DOHH2 (cell line): Measurements from ENCODE around the gene RPTOR.

Source experiments
- H3F3A ChIP-seq: fragments of 200-600 bp; sonication (generic), shearing (Covaris generic); 2 replicates; pipeline ENCODE4 v1.6.0; 2016; ENCODE audit warnings: antibody characterized with exemption, mild to moderate bottlenecking; ENCODE audit not compliant: control insufficient read depth, insufficient read depth
- H3K27ac ChIP-seq: fragments of 200-600 bp; sonication (generic); 2 replicates; pipeline ENCODE4 v1.5.1; 2014; ENCODE audit warnings: low read depth, mild to moderate bottlenecking, low read length, moderate library complexity
- H3K27me3 ChIP-seq: fragments of 200-600 bp; sonication (generic); 2 replicates; pipeline ENCODE4 v1.6.1; 2014; ENCODE audit warnings: mild to moderate bottlenecking, low read length, mixed read lengths; ENCODE audit not compliant: control insufficient read depth
- H3K36me3 ChIP-seq: fragments of 200-600 bp; sonication (generic); 2 replicates; pipeline ENCODE4 v1.6.1; 2014; ENCODE audit warnings: mild to moderate bottlenecking, low read length, moderate library complexity, mixed read lengths; ENCODE audit not compliant: control insufficient read depth
- H3K4me1 ChIP-seq: fragments of 200-600 bp; sonication (generic); 2 replicates; pipeline ENCODE4 v1.6.1; 2014; ENCODE audit warnings: mild to moderate bottlenecking, low read length, mixed read lengths; ENCODE audit not compliant: control insufficient read depth
- H3K4me2 ChIP-seq: fragments of 200-600 bp; sonication (generic); 2 replicates; pipeline ENCODE4 v1.6.0; 2014; ENCODE audit warnings: mild to moderate bottlenecking, low read length, moderate library complexity
- H3K4me3 ChIP-seq: fragments of 200-600 bp; sonication (generic); 2 replicates; pipeline ENCODE4 v1.5.1; 2014; ENCODE audit warnings: mild to moderate bottlenecking, low read length, mixed read lengths
- H3K79me2 ChIP-seq: fragments of 200-600 bp; sonication (generic); 2 replicates; pipeline ENCODE4 v1.6.1; 2014; ENCODE audit warnings: mild to moderate bottlenecking, low read length, mixed read lengths; ENCODE audit not compliant: control insufficient read depth
- H3K9me2 ChIP-seq: fragments of 200-600 bp; sonication (generic); replicated peaks from 2 replicates; pipeline ENCODE4 v1.6.1; 2014; ENCODE audit warnings: mild to moderate bottlenecking, low read length, mixed read lengths; ENCODE audit not compliant: control insufficient read depth
- H3K9me3 ChIP-seq: fragments of 200-600 bp; sonication (generic); 2 replicates; pipeline ENCODE4 v1.6.1; 2014; ENCODE audit warnings: antibody characterized with exemption, low read length, mixed read lengths; ENCODE audit not compliant: control insufficient read depth, insufficient read depth
- H4K20me1 ChIP-seq: fragments of 200-600 bp; sonication (generic); 2 replicates; pipeline ENCODE4 v1.6.0; 2014; ENCODE audit warnings: low read depth, mild to moderate bottlenecking, antibody characterized with exemption, low read length, moderate library complexity; ENCODE audit not compliant: control insufficient read depth, insufficient read depth
- EZH2phosphoT487 ChIP-seq: fragments of 200-600 bp; sonication (generic); IDR thresholded peaks from 2 replicates; pipeline ENCODE4 v1.6.1; 2017; ENCODE audit warnings: borderline replicate concordance, mild to moderate bottlenecking, antibody characterized with exemption, low read length, moderate library complexity, mixed read lengths
- TF ChIP-seq, protein P1 (sequence below): fragments of 200-600 bp; sonication (generic); IDR thresholded peaks from one replicate; pipeline ENCODE4 v1.5.1; 2014; ENCODE audit warnings: antibody characterized with exemption, mild to moderate bottlenecking, low read depth, low read length; ENCODE audit not compliant: poor library complexity, severe bottlenecking

RPTOR gene

DNA sequence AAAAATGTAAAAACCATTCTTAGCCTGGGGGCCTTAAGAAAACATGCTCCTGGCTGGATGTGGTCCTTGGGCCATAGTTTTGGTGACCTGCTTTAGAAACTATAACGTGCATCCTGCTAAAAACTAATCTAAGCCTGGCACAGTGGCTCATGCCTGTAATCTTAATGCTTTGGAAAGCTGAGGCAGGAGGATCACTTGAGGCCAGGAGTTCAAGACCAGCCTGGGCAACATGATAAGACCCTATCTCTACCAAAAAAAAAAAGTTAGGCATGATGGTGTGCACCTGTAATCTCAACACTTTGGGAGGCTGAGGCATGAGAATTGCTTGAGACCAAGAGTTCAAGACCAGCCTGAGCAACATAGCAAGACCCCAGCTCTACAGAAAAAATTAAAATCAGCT, 263.2 kb downstream of the RPTOR start:
- Histone ChIP-seq H3F3A (no peaks in the 10 kb centered on the region), H3K27me3 (no peaks in the 10 kb centered on the region), H3K27ac (no peak overlapping the region), H3K9me2 (no peaks in the 10 kb centered on the region), H3K9me3 (peaks cover 15% of the 10 kb centered on the region; the same call in 1 of the 2 replicates), H3K4me3 (no peak overlapping the region), H3K4me2 (no peak overlapping the region), H4K20me1 (no peaks in the 10 kb centered on the region), H3K36me3 (peaks cover 13% of the 10 kb centered on the region), H3K4me1 (peaks cover 12% of the 10 kb centered on the region), H3K79me2 (no peaks in the 10 kb centered on the region)
- TF ChIP-seq, protein P1, sequence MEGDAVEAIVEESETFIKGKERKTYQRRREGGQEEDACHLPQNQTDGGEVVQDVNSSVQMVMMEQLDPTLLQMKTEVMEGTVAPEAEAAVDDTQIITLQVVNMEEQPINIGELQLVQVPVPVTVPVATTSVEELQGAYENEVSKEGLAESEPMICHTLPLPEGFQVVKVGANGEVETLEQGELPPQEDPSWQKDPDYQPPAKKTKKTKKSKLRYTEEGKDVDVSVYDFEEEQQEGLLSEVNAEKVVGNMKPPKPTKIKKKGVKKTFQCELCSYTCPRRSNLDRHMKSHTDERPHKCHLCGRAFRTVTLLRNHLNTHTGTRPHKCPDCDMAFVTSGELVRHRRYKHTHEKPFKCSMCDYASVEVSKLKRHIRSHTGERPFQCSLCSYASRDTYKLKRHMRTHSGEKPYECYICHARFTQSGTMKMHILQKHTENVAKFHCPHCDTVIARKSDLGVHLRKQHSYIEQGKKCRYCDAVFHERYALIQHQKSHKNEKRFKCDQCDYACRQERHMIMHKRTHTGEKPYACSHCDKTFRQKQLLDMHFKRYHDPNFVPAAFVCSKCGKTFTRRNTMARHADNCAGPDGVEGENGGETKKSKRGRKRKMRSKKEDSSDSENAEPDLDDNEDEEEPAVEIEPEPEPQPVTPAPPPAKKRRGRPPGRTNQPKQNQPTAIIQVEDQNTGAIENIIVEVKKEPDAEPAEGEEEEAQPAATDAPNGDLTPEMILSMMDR, result no peak
- no peak for TF ChIP-seq EZH2phosphoT487

- H3K27ac ChIP-seq, result no peak overlapping the region
- H3K27me3 ChIP-seq, result no peaks in the 10 kb centered on the region
- no peak overlapping the region for H3K4me3 ChIP-seq
- no peaks in the 10 kb centered on the region for H3F3A ChIP-seq
- TF ChIP-seq EZH2phosphoT487, result no peak
- TF ChIP-seq, protein P1, result no peak
- H3K36me3 ChIP-seq, result peaks cover 13% of the 10 kb centered on the region
- H4K20me1 ChIP-seq, result no peaks in the 10 kb centered on the region
- H3K4me1 ChIP-seq, result peaks cover 12% of the 10 kb centered on the region
- H3K4me2 ChIP-seq, result no peak overlapping the region
- H3K9me3 ChIP-seq, result peaks cover 9% of the 10 kb centered on the region; the same call in 1 of the 2 replicates
- H3K9me2 ChIP-seq, result no peaks in the 10 kb centered on the region
- no peaks in the 10 kb centered on the region for H3K79me2 ChIP-seq
Measured at GRCh38 chr17:80811181-80812105, 266.8 kb downstream of the RPTOR start.

DNA sequence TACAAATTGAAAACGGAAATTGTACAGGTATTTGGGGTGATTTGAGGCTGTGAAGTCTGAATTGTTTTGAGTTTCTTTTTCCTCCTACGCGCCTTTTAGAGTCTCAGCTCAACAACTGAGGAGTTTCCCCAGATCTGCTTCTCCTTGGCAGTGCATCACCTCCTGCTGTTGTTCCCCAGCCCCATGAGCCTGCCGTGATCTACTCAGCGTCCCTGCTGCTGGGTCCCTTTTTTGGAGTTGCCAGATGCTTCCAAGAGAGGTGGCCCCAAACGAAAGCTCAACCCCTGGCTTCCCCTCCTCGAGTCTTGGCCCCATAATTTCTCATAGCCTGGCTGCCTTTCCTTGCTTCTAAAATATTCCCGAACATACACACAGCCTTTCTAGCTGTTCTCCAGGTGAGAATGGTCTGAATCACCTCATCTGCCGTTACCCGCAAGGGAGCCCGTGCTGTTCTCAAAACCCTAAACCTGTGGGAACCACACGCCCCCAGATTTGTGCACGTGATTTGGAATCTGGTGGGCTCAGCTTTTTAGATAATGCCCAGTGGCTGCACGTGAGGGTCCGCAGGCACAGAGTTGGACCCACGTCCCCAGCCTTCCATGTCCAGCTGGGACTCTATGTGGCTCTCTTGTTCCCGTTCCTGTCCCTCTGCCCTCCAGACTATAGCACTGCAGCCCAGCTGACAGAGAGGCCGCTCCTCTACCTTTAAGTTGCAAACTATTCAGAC, 267.9 kb downstream of the RPTOR start:
- TF ChIP-seq, protein P1, result no peak
- no peak for TF ChIP-seq EZH2phosphoT487

More for the DNA sequence above, 267.9 kb downstream of the RPTOR start:
- Histone ChIP-seq H3F3A (no peaks in the 10 kb centered on the region), H3K27me3 (no peaks in the 10 kb centered on the region), H3K4me2 (no peak overlapping the region), H3K9me2 (no peaks in the 10 kb centered on the region), H3K4me1 (peaks cover 12% of the 10 kb centered on the region), H3K79me2 (no peaks in the 10 kb centered on the region), H3K36me3 (peaks cover 6% of the 10 kb centered on the region; the same call in 1 of the 2 replicates), H3K4me3 (no peak overlapping the region), H3K9me3 (no peaks in the 10 kb centered on the region), H3K27ac (no peak overlapping the region), H4K20me1 (no peaks in the 10 kb centered on the region)
